OCI-LY1 (cell line): ENCODE measurements around the gene VAMP5.
A peak's percentile ranks its signal among the peaks of the same experiment; 100 is the strongest.

ENCODE experiments used
- H2AFZ ChIP-seq: fragments of 200-600 bp; sonication (generic), shearing (Covaris generic); 2 replicates; pipeline ENCODE4 v1.6.0; 2014; ENCODE audit warnings: antibody characterized with exemption, mild to moderate bottlenecking, low read length
- H3F3A ChIP-seq: fragments of 200-600 bp; sonication (generic), shearing (Covaris generic); 2 replicates; pipeline ENCODE4 v1.6.0; 2014; ENCODE audit warnings: mild to moderate bottlenecking, antibody characterized with exemption, low read length, moderate library complexity; ENCODE audit not compliant: insufficient read depth
- H3K27ac ChIP-seq: fragments of 200-600 bp; sonication (generic); 2 replicates; pipeline ENCODE4 v1.5.1; 2014; ENCODE audit warnings: low read length, mixed run types, mild to moderate bottlenecking, low read depth; ENCODE audit not compliant: poor library complexity, severe bottlenecking
- H3K27me3 ChIP-seq: fragments of 200-600 bp; sonication (generic); 2 replicates; pipeline ENCODE4 v1.6.0; 2014; ENCODE audit warnings: antibody characterized with exemption, mild to moderate bottlenecking, low read length, moderate library complexity; ENCODE audit not compliant: insufficient read depth
- H3K36me3 ChIP-seq: fragments of 200-600 bp; sonication (generic); 2 replicates; pipeline ENCODE4 v1.6.1; 2014; ENCODE audit warnings: mild to moderate bottlenecking, antibody characterized with exemption, low read length, moderate library complexity, mixed read lengths; ENCODE audit not compliant: insufficient read depth
- H3K4me1 ChIP-seq: fragments of 200-600 bp; sonication (generic); 2 replicates; pipeline ENCODE4 v1.5.1; 2014; ENCODE audit warnings: mild to moderate bottlenecking, low read length, moderate library complexity; ENCODE audit not compliant: insufficient read depth, severe bottlenecking
- H3K4me2 ChIP-seq: fragments of 200-600 bp; sonication (generic), shearing (Covaris generic); 2 replicates; pipeline ENCODE4 v1.6.1; 2014; ENCODE audit warnings: low read length
- H3K4me3 ChIP-seq: fragments of 200-600 bp; sonication (generic); 2 replicates; pipeline ENCODE4 v1.5.1; 2014; ENCODE audit warnings: low read length, low read depth, mild to moderate bottlenecking, mixed read lengths; ENCODE audit not compliant: poor library complexity, severe bottlenecking
- H3K79me2 ChIP-seq: fragments of 200-600 bp; shearing (Covaris generic); 2 replicates; pipeline ENCODE4 v1.6.1; 2016; ENCODE audit warnings: mixed run types, low read length, mixed read lengths; ENCODE audit not compliant: insufficient read depth
- H3K9ac ChIP-seq: fragments of 200-600 bp; sonication (generic), shearing (Covaris generic); 2 replicates; pipeline ENCODE4 v1.6.1; 2014; ENCODE audit warnings: mild to moderate bottlenecking, low read length, mixed read lengths
- H3K9me2 ChIP-seq: fragments of 200-600 bp; sonication (generic), shearing (Covaris generic); 2 replicates; pipeline ENCODE4 v1.6.1; 2014; ENCODE audit warnings: low read depth, mild to moderate bottlenecking, low read length, mixed read lengths
- H3K9me3 ChIP-seq: fragments of 200-600 bp; shearing (Covaris generic); 2 replicates; pipeline ENCODE4 v1.6.1; 2014; ENCODE audit warnings: low read length, mixed read lengths
- H4K20me1 ChIP-seq: fragments of 200-600 bp; sonication (generic), shearing (Covaris generic); 2 replicates; pipeline ENCODE4 v1.6.0; 2016; ENCODE audit warnings: mild to moderate bottlenecking, low read length; ENCODE audit not compliant: insufficient read depth
- CTCF ChIP-seq: fragments of 200-600 bp; sonication (generic), shearing (Covaris generic); IDR thresholded peaks from 2 replicates; pipeline ENCODE4 v1.5.1; 2017; ENCODE audit warnings: mild to moderate bottlenecking, antibody characterized with exemption, low read length, moderate library complexity, mixed read lengths
- EZH2 ChIP-seq: fragments of 200-600 bp; sonication (generic), shearing (Covaris generic); IDR thresholded peaks from 2 replicates; pipeline ENCODE4 v1.8.0; 2017; ENCODE audit warnings: borderline replicate concordance, mixed run types, mild to moderate bottlenecking, antibody characterized with exemption, low read length, moderate library complexity, mixed read lengths

VAMP5 gene

GRCh38 chr2:85594715-85595300, 10.6 kb downstream of the VAMP5 start:
- 0 out of 2 replicates have a peak overlapping the region, but pooled peaks have one; percentile 26 for H2AFZ ChIP-seq
- H3K27me3 ChIP-seq: no peaks in the 10 kb centered on the region
- H3K9ac ChIP-seq: peak overlapping the region; percentile 88
- H3K4me1 ChIP-seq: peaks cover 18% of the 10 kb centered on the region
- no peaks in the 10 kb centered on the region for H3K9me2 ChIP-seq
- peak overlapping the region; percentile 85 for H3K4me2 ChIP-seq
- peak overlapping the region; percentile 17 for H3K27ac ChIP-seq
- H4K20me1 ChIP-seq: no peaks in the 10 kb centered on the region
- no peaks in the 10 kb centered on the region for H3F3A ChIP-seq
- TF ChIP-seq CTCF (no peak), EZH2 (no peak)
- no peaks in the 10 kb centered on the region for H3K9me3 ChIP-seq
- no peaks in the 10 kb centered on the region for H3K79me2 ChIP-seq
- peaks cover 6% of the 10 kb centered on the region; the same call in 1 of the 2 replicates for H3K36me3 ChIP-seq
- peak overlapping the region; percentile 86 for H3K4me3 ChIP-seq

- Histone ChIP-seq H3K27me3 (no peaks in the 10 kb centered on the region), H3K4me3 (peak within 1 kb of the TSS; percentile 86), H3F3A (no peaks in the 10 kb centered on the region), H2AFZ (0 out of 2 replicates have a peak within 1 kb of the TSS, but pooled peaks have one; percentile 26), H3K36me3 (peaks cover 6% of the 10 kb centered on the region; the same call in 1 of the 2 replicates), H3K9me2 (no peaks in the 10 kb centered on the region), H3K27ac (peak within 1 kb of the TSS; percentile 27), H3K4me1 (peaks cover 18% of the 10 kb centered on the region), H3K79me2 (no peaks in the 10 kb centered on the region), H3K4me2 (peak within 1 kb of the TSS; percentile 85), H3K9me3 (no peaks in the 10 kb centered on the region), H3K9ac (peak within 1 kb of the TSS; percentile 88), H4K20me1 (no peaks in the 10 kb centered on the region)
- TF ChIP-seq CTCF (no peak), EZH2 (no peak)
These were observed 11.2 kb downstream of the VAMP5 start, which contains the start of gene RNF181 for GRCh38 chr2:85595301-85596025. TSS of gene RNF181 (plus strand) at chr2:85595745. CDS start at chr2:85595764, 19 bp downstream.

GRCh38 chr2:85596026-85596333, 11.7 kb downstream of the VAMP5 start:
- Histone ChIP-seq H4K20me1 (no peaks in the 10 kb centered on the region), H3K9me3 (no peaks in the 10 kb centered on the region), H3K27ac (peak overlapping the region; percentile 27), H3F3A (no peaks in the 10 kb centered on the region), H2AFZ (no peak overlapping the region), H3K4me2 (peak overlapping the region; percentile 85), H3K27me3 (no peaks in the 10 kb centered on the region), H3K36me3 (peaks cover 6% of the 10 kb centered on the region; the same call in 1 of the 2 replicates), H3K9me2 (no peaks in the 10 kb centered on the region), H3K79me2 (no peaks in the 10 kb centered on the region), H3K4me3 (peak overlapping the region; percentile 86), H3K4me1 (peaks cover 18% of the 10 kb centered on the region), H3K9ac (peak overlapping the region; percentile 88)
- TF ChIP-seq EZH2 (no peak), CTCF (no peak)
